PFSK-1 (cell line): Measurements from ENCODE around the gene DIPK2A.

Experiments used
- POLR2AphosphoS5 ChIP-seq: IDR thresholded peaks from 2 replicates; pipeline ENCODE4 v1.6.1; 2012; ENCODE audit warnings: low read depth, mild to moderate bottlenecking, control low read depth, low read length, moderate library complexity
- SIN3A ChIP-seq: IDR thresholded peaks from 2 replicates; pipeline ENCODE4 v1.6.1; 2012; ENCODE audit warnings: mild to moderate bottlenecking, low read length, moderate library complexity, borderline replicate concordance; ENCODE audit not compliant: insufficient read depth

- TF ChIP-seq SIN3A (no peak), POLR2AphosphoS5 (no peak)
Observed at GRCh38 chr3:143972505-143973258, 1.1 kb downstream of the DIPK2A start.
